Neural cell (in vitro differentiated cells): Measurements from ENCODE around the gene SV2C. TPM values are rescaled to one million over a fixed set of nuclear protein-coding genes. Genes with fewer than 3 reads are reported as not detected.

Experiments used
- H2AFZ ChIP-seq: fragments of 200-600, 300-800 bp; sonication (generic), shearing (Covaris generic); 2 replicates; pipeline ENCODE4 v1.6.0; 2014; ENCODE audit warnings: low read depth, mild to moderate bottlenecking, antibody characterized with exemption, low read length, moderate library complexity
- H3F3A ChIP-seq: fragments of 200-600 bp; shearing (Covaris generic); 2 replicates; pipeline ENCODE4 v1.6.1; 2016; ENCODE audit warnings: mild to moderate bottlenecking, moderate library complexity, mixed read lengths, antibody characterized with exemption, low read length; ENCODE audit not compliant: insufficient read depth, poor library complexity, severe bottlenecking
- H3K27ac ChIP-seq: fragments of 200-600, 300-800 bp; sonication (generic), shearing (Covaris generic); 2 replicates; pipeline ENCODE4 v1.5.1; 2014; ENCODE audit warnings: mild to moderate bottlenecking, low read length, moderate library complexity
- H3K27me3 ChIP-seq: fragments of 300-800, 200-600 bp; sonication (generic), shearing (Covaris generic); 2 replicates; pipeline ENCODE4 v1.6.0; 2014; ENCODE audit warnings: mild to moderate bottlenecking, low read depth, low read length, moderate library complexity; ENCODE audit not compliant: insufficient read depth
- H3K36me3 ChIP-seq: fragments of 300-800, 200-600 bp; sonication (generic), shearing (Covaris generic); 2 replicates; pipeline ENCODE4 v1.5.1; 2014; ENCODE audit warnings: mild to moderate bottlenecking, antibody characterized with exemption, low read length, moderate library complexity; ENCODE audit not compliant: insufficient read depth
- H3K4me2 ChIP-seq: fragments of 300-800, 200-600 bp; sonication (generic), shearing (Covaris generic); 2 replicates; pipeline ENCODE4 v1.6.0; 2014; ENCODE audit warnings: mild to moderate bottlenecking, low read length
- H3K4me3 ChIP-seq: fragments of 300-800, 200-600 bp; sonication (generic), shearing (Covaris generic); 2 replicates; pipeline ENCODE4 v1.5.1; 2014; ENCODE audit warnings: mild to moderate bottlenecking, low read length, moderate library complexity
- H3K79me2 ChIP-seq: fragments of 200-600 bp; shearing (Covaris generic); replicated peaks from 2 replicates; pipeline ENCODE4 v1.6.0; 2014; ENCODE audit warnings: mild to moderate bottlenecking, low read length, moderate library complexity; ENCODE audit not compliant: insufficient read depth
- H3K9ac ChIP-seq: fragments of 300-800, 200-600 bp; sonication (generic), shearing (Covaris generic); 2 replicates; pipeline ENCODE4 v1.6.1; 2016; ENCODE audit warnings: mild to moderate bottlenecking, low read length, mixed read lengths
- H3K9me2 ChIP-seq: fragments of 200-600 bp; shearing (Covaris generic); 2 replicates; pipeline ENCODE4 v1.6.1; 2016; ENCODE audit warnings: mild to moderate bottlenecking, low read length, mixed read lengths; ENCODE audit not compliant: insufficient read depth
- H3K9me3 ChIP-seq: fragments of 200-600, 300-800 bp; sonication (generic), shearing (Covaris generic); 2 replicates; pipeline ENCODE4 v1.6.1; 2016; ENCODE audit warnings: mild to moderate bottlenecking, mixed run types, low read length, moderate library complexity, mixed read lengths
- H4K20me1 ChIP-seq: fragments of 200-600 bp; shearing (Covaris generic); 2 replicates; pipeline ENCODE4 v1.6.1; 2016; ENCODE audit warnings: mild to moderate bottlenecking, mixed run types; ENCODE audit not compliant: insufficient read depth
- EP300 ChIP-seq: fragments of 450-650 bp; conservative IDR thresholded peaks from 2 replicates; pipeline ENCODE4 v1.6.1; 2014; ENCODE audit warnings: antibody characterized with exemption, mild to moderate bottlenecking, moderate library complexity; ENCODE audit not compliant: poor library complexity, severe bottlenecking
- EZH2 ChIP-seq: fragments of 200-600, 300-800 bp; shearing (Covaris generic), sonication (generic); IDR thresholded peaks from 2 replicates; pipeline ENCODE4 v1.6.1; 2014; ENCODE audit warnings: antibody characterized with exemption, low read length, borderline replicate concordance, mild to moderate bottlenecking; ENCODE audit not compliant: insufficient read depth, poor library complexity, severe bottlenecking
- MXI1 ChIP-seq: fragments of 450-650 bp; conservative IDR thresholded peaks from 2 replicates; pipeline ENCODE4 v1.6.1; 2014; ENCODE audit warnings: antibody characterized with exemption, mild to moderate bottlenecking; ENCODE audit not compliant: poor library complexity, severe bottlenecking
- POLR2AphosphoS5 ChIP-seq: IDR thresholded peaks from 2 replicates; pipeline ENCODE4 v1.6.1; 2012
- RAD21 ChIP-seq: fragments of 450-650 bp; conservative IDR thresholded peaks from 2 replicates; pipeline ENCODE4 v1.6.1; 2014; ENCODE audit warnings: antibody characterized with exemption, mild to moderate bottlenecking, moderate library complexity
- REST ChIP-seq: IDR thresholded peaks from 2 replicates; pipeline ENCODE4 v1.6.1; 2012; ENCODE audit warnings: borderline replicate concordance
- SMC3 ChIP-seq: fragments of 450-650 bp; conservative IDR thresholded peaks from 2 replicates; pipeline ENCODE4 v1.6.1; 2014; ENCODE audit warnings: antibody characterized with exemption, mild to moderate bottlenecking, moderate library complexity; ENCODE audit not compliant: poor library complexity
- TAF1 ChIP-seq: IDR thresholded peaks from 2 replicates; pipeline ENCODE4 v1.6.1; 2012; ENCODE audit warnings: low read depth
- polyA plus RNA-seq: library from polyadenylated mRNA; depleted of rRNA; stranded (reverse); fragments of >200 nt; gene quantifications from 2 replicates; pipeline ENCODE4 v1.2.3, GENCODE V29; 2014
- TF ChIP-seq, protein P1 (sequence below): fragments of 450-650 bp; IDR thresholded peaks from 2 replicates; pipeline ENCODE4 v1.5.1; 2014; ENCODE audit warnings: antibody characterized with exemption, mild to moderate bottlenecking, moderate library complexity; ENCODE audit not compliant: poor library complexity, severe bottlenecking

Gene SV2C
- polyA plus RNA-seq, 1 donor from 2014 or later, result 0.45 TPM

DNA sequence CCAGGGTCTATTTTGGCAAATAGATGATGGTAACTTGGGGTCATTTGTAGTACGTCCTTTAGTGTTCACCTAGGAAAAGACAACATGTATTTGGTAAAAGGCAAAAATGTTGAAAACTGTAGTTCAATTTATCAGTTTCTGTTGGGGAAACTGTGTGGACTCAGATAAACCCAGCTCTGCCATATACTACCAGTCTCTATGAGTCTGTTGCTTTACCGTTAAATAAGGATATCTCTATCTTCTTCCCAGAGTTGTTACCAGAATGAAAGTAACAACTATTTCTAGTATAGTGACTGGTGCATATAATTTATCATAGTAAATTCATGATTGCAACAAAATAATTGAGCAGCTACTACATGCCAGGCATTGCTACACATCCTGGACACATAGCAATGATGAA, 316.1 kb downstream of the SV2C start:
- H3K4me2 ChIP-seq, result no peak overlapping the region

GRCh38 chr5:76400466-76400865, 317.3 kb downstream of the SV2C start:
- H3K36me3 ChIP-seq, result no peaks in the 10 kb centered on the region
- no peaks in the 10 kb centered on the region for H3K9me3 ChIP-seq
- no peak overlapping the region for H3K9ac ChIP-seq
- no peak overlapping the region for H3K4me3 ChIP-seq
- TF ChIP-seq EZH2, result no peak
- TF ChIP-seq MXI1, result no peak
- TF ChIP-seq POLR2AphosphoS5, result no peak
- no peak for TF ChIP-seq EP300
- no peak for TF ChIP-seq TAF1
- TF ChIP-seq, protein P1, sequence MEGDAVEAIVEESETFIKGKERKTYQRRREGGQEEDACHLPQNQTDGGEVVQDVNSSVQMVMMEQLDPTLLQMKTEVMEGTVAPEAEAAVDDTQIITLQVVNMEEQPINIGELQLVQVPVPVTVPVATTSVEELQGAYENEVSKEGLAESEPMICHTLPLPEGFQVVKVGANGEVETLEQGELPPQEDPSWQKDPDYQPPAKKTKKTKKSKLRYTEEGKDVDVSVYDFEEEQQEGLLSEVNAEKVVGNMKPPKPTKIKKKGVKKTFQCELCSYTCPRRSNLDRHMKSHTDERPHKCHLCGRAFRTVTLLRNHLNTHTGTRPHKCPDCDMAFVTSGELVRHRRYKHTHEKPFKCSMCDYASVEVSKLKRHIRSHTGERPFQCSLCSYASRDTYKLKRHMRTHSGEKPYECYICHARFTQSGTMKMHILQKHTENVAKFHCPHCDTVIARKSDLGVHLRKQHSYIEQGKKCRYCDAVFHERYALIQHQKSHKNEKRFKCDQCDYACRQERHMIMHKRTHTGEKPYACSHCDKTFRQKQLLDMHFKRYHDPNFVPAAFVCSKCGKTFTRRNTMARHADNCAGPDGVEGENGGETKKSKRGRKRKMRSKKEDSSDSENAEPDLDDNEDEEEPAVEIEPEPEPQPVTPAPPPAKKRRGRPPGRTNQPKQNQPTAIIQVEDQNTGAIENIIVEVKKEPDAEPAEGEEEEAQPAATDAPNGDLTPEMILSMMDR, result no peak
- no peak for TF ChIP-seq REST
- no peak for TF ChIP-seq RAD21
- TF ChIP-seq SMC3, result no peak
- H3K79me2 ChIP-seq, result no peaks in the 10 kb centered on the region
- no peaks in the 10 kb centered on the region for H4K20me1 ChIP-seq
- no peak overlapping the region for H3K27ac ChIP-seq
- no peak overlapping the region for H3K4me2 ChIP-seq
- H3K27me3 ChIP-seq, result peaks cover 17% of the 10 kb centered on the region
- no peaks in the 10 kb centered on the region for H3K9me2 ChIP-seq
- H3F3A ChIP-seq, result no peaks in the 10 kb centered on the region
- no peak overlapping the region for H2AFZ ChIP-seq

More for the DNA sequence above, 316.1 kb downstream of the SV2C start:
- Histone ChIP-seq H3K27me3 (peaks cover 12% of the 10 kb centered on the region), H3K4me3 (no peak overlapping the region), H3F3A (no peaks in the 10 kb centered on the region), H3K36me3 (no peaks in the 10 kb centered on the region), H2AFZ (no peak overlapping the region), H3K9ac (no peak overlapping the region), H3K9me3 (no peaks in the 10 kb centered on the region), H4K20me1 (no peaks in the 10 kb centered on the region), H3K27ac (no peak overlapping the region), H3K9me2 (no peaks in the 10 kb centered on the region), H3K79me2 (no peaks in the 10 kb centered on the region)
- no peak for TF ChIP-seq RAD21
- no peak for TF ChIP-seq POLR2AphosphoS5
- TF ChIP-seq, protein P1, result no peak
- no peak for TF ChIP-seq EZH2
- no peak for TF ChIP-seq MXI1
- TF ChIP-seq TAF1, result no peak
